Esophagus muscularis mucosa (tissue), 4 donors: ENCODE data around the gene RALGPS2. TPM values are rescaled to one million over a fixed set of nuclear protein-coding genes. Genes with fewer than 3 reads are reported as not detected.

ENCODE experiments used
- DNase-seq: peaks from one replicate; pipeline ENCODE4 v3.0.0-alpha.2; 2017; ENCODE audit errors: extremely low spot score
- H3K27ac ChIP-seq, 4 donors: fragments of 200-600 bp; sonication (generic); replicated peaks in 1 of 4; 1 replicate in 3 of 4; 2 replicates in 1 of 4; pipeline ENCODE4 v1.5.1; 2016 to 2019; ENCODE audit warnings: mild to moderate bottlenecking in 1 of 4
- H3K27me3 ChIP-seq, 4 donors: fragments of 200-600 bp; sonication (generic); one replicate each; pipeline versions ENCODE4 v1.5.1 to v1.6.0; 2016 to 2019
- H3K36me3 ChIP-seq, 4 donors: fragments of 200-600 bp; sonication (generic); one replicate each; pipeline ENCODE4 v1.5.1; 2016 to 2019
- H3K4me1 ChIP-seq, 4 donors: fragments of 200-600 bp; sonication (generic); one replicate each; pipeline ENCODE4 v1.5.1; 2016 to 2019
- H3K4me3 ChIP-seq, 4 donors: fragments of 200-600 bp; sonication (generic); 1 replicate in 2 of 4; 2 replicates in 2 of 4; pipeline ENCODE4 v1.5.1; 2016 to 2019; ENCODE audit warnings: mild to moderate bottlenecking in 4 of 4, moderate library complexity in 1 of 4
- H3K9me3 ChIP-seq, 4 donors: fragments of 200-600 bp; sonication (generic); 1 replicate in 3 of 4; 2 replicates in 1 of 4; pipeline ENCODE4 v1.5.1; 2016 to 2019
- EP300 ChIP-seq: sonication (generic); formaldehyde crosslinking; IDR thresholded peaks from one replicate; pipeline ENCODE4 v1.6.1; 2017; ENCODE audit warnings: antibody characterized with exemption
- POLR2A ChIP-seq: fragments of 450-650 bp; IDR thresholded peaks from one replicate; pipeline ENCODE4 v1.6.1; 2017; ENCODE audit warnings: antibody characterized with exemption, moderate library complexity, mild to moderate bottlenecking, low read depth
- POLR2AphosphoS5 ChIP-seq, 2 donors: sonication (generic); formaldehyde crosslinking; IDR thresholded peaks; one replicate each; pipeline ENCODE4 v1.6.1; 2017; ENCODE audit warnings: antibody characterized with exemption in 2 of 2
- WGBS: methylation state at CpG from one replicate; pipeline ENCODE4 v1.1.5; 2018; 5-methylcytosine and 5-hydroxymethylcytosine counted together
- intact Hi-C: fragments of 100-400 bp; cut with DNase I; formaldehyde crosslinking; loops from one replicate; pipeline ENCODE4 v1.15.1; 2023
- total RNA-seq, 4 donors: library from RNA; depleted of rRNA; stranded (reverse); fragments of >200 nt; gene quantifications; one replicate each; pipeline versions ENCODE4 v1.1.0 to v1.2.1, GENCODE V29; 2016
- TF ChIP-seq, protein P1 (sequence below), 3 experiments: fragments of 200-600 bp in 2 of 3; fragments of 450-650 bp in 1 of 3; sonication (generic) in 2 of 3; IDR thresholded peaks; one replicate each; pipeline ENCODE4 v1.5.1; 2017 to 2019; ENCODE audit warnings: antibody characterized with exemption in 3 of 3, mild to moderate bottlenecking in 2 of 3, moderate library complexity in 1 of 3

The RALGPS2 gene
- total RNA-seq, 4 donors from 2014 or later: 9.3 to 22.8 (median 17.3) TPM

DNA sequence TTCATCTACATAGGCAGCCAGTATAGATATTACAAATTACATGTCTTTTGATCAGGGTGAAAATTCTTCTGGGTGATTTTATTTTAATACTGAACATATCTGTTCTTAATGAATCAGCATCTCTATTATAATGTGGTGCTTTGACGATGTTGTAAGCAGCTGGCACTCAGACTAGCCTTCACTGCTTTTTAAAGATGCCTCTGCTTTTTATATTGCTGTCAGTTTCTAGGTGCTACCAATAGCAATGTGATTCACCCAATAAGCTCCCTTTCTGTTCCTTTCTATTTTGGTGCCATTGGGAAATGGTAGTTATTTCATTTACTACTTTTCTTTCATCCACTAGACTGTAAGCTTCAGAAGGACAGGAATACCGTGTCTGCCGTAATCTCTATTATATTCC lies 156.9 kb downstream of the RALGPS2 start:
- WGBS: 94% methylated on average over 3 of the region's 3 CpGs
- no peak for TF ChIP-seq POLR2A
- TF ChIP-seq POLR2AphosphoS5 (IDR thresholded peaks at IDR 0.05): no peak
- TF ChIP-seq, protein P1, sequence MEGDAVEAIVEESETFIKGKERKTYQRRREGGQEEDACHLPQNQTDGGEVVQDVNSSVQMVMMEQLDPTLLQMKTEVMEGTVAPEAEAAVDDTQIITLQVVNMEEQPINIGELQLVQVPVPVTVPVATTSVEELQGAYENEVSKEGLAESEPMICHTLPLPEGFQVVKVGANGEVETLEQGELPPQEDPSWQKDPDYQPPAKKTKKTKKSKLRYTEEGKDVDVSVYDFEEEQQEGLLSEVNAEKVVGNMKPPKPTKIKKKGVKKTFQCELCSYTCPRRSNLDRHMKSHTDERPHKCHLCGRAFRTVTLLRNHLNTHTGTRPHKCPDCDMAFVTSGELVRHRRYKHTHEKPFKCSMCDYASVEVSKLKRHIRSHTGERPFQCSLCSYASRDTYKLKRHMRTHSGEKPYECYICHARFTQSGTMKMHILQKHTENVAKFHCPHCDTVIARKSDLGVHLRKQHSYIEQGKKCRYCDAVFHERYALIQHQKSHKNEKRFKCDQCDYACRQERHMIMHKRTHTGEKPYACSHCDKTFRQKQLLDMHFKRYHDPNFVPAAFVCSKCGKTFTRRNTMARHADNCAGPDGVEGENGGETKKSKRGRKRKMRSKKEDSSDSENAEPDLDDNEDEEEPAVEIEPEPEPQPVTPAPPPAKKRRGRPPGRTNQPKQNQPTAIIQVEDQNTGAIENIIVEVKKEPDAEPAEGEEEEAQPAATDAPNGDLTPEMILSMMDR (IDR thresholded peaks at IDR 0.05): no peak
- no peak for TF ChIP-seq EP300
- H3K27ac ChIP-seq: no peak overlapping the region
- H3K4me3 ChIP-seq: no peak overlapping the region
- H3K4me1 ChIP-seq: no peaks in the 10 kb centered on the region
- no peaks in the 10 kb centered on the region for H3K9me3 ChIP-seq
- intact Hi-C loops: no loop called here
- no peak for DNase-seq
- no peaks in the 10 kb centered on the region for H3K27me3 ChIP-seq
- no peaks in the 10 kb centered on the region for H3K36me3 ChIP-seq

DNA sequence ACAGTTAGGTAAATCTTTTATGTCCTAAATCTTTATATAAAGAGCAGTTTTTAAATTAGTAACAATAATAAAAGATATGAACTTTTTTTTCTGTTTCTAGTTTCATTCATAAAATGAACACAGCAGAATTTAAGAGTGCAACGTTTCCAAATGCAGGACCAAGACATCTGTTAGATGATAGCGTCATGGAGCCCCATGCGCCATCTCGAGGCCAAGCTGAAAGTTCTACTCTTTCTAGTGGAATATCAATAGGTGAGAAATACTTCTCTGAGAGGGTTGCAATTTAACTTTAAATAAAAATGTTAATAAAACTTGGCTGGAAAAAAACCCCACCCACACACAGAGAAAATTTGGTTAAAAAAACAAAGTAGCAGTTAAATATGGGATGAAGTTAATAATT lies 160.8 kb downstream of the RALGPS2 start:
- Histone ChIP-seq H3K4me3 (no peak overlapping the region), H3K4me1 (no peaks in the 10 kb centered on the region), H3K27ac (no peak overlapping the region), H3K27me3 (no peaks in the 10 kb centered on the region), H3K9me3 (no peaks in the 10 kb centered on the region), H3K36me3 (no peaks in the 10 kb centered on the region)
- intact Hi-C loops: no loop called here
- 91% methylated on average over 4 of the region's 4 CpGs for WGBS
- TF ChIP-seq, protein P1 (IDR thresholded peaks at IDR 0.05): no peak
- TF ChIP-seq EP300: no peak
- TF ChIP-seq POLR2AphosphoS5 (IDR thresholded peaks at IDR 0.05): no peak
- no peak for TF ChIP-seq POLR2A
- no peak for DNase-seq

DNA sequence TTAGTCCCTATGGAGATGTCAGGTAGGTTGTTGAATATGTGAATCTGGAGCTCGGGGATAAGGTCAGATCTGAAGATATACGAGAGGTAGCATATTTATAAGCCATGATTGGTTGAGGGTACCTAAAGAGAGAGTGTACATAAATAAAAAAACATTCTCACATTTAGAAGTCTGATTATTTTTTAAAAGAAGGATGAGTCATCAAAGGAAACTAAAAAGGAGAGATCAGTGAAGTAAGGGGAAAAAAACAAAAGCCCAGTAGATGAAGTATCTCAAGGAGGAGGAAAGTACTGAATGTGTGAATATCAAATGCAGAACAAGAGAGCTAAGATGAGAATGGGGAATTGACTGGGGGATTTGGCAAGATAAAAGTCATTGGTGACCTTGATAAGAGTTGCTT lies 161.5 kb downstream of the RALGPS2 start:
- intact Hi-C loops: no loop called here
- Histone ChIP-seq H3K4me1 (no peaks in the 10 kb centered on the region), H3K27ac (no peak overlapping the region), H3K9me3 (no peaks in the 10 kb centered on the region), H3K36me3 (no peaks in the 10 kb centered on the region), H3K4me3 (no peak overlapping the region), H3K27me3 (no peaks in the 10 kb centered on the region)
- no peak for TF ChIP-seq POLR2A
- TF ChIP-seq, protein P1 (IDR thresholded peaks at IDR 0.05): no peak
- no peak for TF ChIP-seq EP300
- TF ChIP-seq POLR2AphosphoS5 (IDR thresholded peaks at IDR 0.05): no peak
- 99% methylated on average over 2 of the region's 2 CpGs for WGBS
- no peak for DNase-seq

DNA sequence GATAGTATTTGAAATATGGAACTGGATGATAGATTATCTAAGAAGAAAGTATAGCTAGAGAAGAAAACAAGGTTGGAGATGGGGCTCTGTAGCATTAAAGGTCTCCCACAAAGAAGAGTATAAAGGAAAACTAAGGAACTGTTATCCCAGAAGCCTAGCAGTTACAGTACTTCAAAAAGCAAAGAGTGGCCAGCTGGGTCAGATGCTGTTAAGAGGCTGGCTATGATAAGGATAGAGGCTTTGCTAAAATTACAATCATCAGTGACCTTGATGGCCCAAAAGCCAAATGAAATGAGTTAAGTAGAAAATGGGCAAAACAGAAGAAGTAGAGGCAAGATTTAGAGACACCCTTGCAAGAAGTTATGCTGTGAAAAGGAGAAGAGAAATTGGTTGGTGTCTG lies 170.9 kb downstream of the RALGPS2 start:
- no peaks in the 10 kb centered on the region for H3K4me1 ChIP-seq
- intact Hi-C loops: no loop called here

More for the DNA sequence above, 170.9 kb downstream of the RALGPS2 start:
- no peaks in the 10 kb centered on the region for H3K9me3 ChIP-seq
- H3K36me3 ChIP-seq: peaks cover 0 to 4% (median 0%) of the 10 kb centered on the region in 4 donors
- H3K27me3 ChIP-seq: no peaks in the 10 kb centered on the region
- H3K27ac ChIP-seq: no peak overlapping the region
- no peak overlapping the region for H3K4me3 ChIP-seq
- no peak for DNase-seq
- TF ChIP-seq EP300: no peak
- no peak for TF ChIP-seq POLR2AphosphoS5 (IDR thresholded peaks at IDR 0.05)
- TF ChIP-seq POLR2A: no peak
- TF ChIP-seq, protein P1 (IDR thresholded peaks at IDR 0.05): no peak
